Stimulated activated CD4-positive, alpha-beta T cell treated with anti-CD3 and anti-CD28 coated beads, TNF-alpha, amount 100 ng/mL, for 1 hour (primary cell): ENCODE data around the gene GUCD1.

Experiments
- DNase-seq, 3 donors: peaks; one replicate each; pipeline ENCODE4 v3.0.0-alpha.2; 2020; ENCODE audit warnings: low read depth in 3 of 3, low spot score in 1 of 3

The GUCD1 gene

DNA sequence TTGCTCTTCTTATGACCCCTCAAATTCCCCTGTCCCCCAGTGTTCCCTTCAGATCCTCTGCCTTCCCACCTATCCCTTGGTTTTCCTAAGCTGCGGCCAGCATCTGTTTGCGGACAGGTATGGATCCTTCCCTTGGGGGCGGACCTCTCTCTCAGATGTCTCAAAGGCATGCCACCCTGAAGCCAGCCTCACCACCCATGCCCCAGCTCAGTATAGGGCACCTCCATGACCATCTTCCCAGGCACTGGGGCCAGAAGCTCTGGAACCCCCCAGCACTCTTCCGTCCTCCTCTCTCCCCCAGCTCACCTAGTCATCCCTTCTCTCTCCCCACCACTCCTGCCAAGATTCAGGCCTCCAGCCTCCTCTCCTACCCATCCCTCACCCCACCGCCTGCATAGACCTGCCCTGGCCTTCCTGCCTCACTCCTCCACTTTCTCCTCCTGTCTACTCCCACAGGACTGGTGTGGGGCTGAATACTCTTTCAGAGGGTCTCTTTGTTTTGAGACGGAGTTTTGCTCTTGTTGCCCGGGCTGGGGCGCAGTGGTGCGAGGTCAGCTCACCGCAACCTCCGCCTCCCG lies 35.7 kb upstream of the GUCD1 start:
- no peak for DNase-seq

DNA sequence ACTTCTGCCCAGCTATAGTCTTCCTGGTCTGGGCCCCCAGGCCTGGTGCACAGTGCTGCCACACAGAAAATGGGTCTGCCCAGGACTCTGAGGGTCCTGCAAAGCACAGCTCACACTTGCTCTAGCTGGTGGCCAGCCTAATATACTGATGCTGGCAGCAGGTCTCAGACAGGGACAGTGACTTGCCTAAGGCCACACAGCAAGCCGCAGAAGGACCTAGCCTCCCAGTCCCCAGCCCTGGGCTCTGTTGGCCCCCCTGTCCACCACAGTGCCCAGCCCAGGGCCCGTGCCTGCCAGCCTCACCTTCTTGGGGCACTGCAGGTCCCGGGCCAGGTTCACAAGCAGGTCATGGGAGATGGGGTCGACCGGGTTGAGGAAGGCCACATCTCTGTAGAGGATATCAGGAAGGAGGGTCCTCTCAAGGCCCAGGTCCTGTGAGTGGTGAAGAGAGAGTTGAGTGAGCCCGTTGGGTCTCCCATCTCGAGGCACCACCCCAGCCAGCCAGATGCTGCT lies 34.6 kb upstream of the GUCD1 start:
- DNase-seq, result no peak

- DNase-seq, result no peak
These were observed 34.0 kb upstream of the GUCD1 start for GRCh38 chr22:24588757-24589481.

- DNase-seq, result no peak
These were observed 33.4 kb upstream of the GUCD1 start for GRCh38 chr22:24588381-24588756.

DNA sequence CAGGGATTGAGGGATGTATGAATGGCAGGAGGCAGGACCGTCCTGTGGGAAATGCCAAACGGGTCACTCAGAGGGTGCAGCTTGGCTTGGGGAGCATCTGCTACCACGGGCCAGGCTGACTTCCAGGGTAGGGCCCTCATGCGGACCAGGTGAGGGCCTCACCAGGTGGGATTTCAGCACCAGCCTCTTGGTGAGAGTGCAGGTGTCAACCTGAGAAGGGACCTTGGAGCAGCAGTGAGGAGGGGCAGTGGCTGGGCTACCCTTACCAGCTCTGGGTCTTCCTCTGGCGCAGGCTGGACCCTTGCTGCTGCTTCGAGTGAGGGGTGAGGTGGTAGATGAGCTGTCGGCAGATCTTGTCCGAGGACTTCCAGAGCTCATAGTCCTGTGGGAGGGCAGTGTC lies 33.0 kb upstream of the GUCD1 start:
- DNase-seq, result no peak

DNA sequence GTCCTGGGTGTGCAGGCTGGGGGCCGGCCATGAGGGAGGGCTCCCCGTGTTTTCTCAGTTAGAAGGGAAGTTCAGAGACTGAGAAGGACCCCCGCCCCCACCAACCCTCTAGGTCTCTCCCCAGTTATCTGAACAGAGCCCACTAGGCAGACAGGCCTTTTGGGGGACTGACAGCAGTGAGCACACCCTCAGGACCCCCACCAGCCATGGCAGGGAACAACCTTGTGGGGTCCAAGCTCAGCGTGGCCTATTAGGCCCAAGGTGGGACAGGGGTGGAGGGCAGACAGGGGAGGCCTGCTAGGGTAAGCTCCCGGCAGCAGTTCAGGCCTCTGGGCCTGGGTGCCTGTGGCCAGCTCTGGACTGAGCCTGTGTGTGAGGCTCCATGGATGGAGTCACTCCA lies 32.3 kb upstream of the GUCD1 start:
- no peak for DNase-seq

DNA sequence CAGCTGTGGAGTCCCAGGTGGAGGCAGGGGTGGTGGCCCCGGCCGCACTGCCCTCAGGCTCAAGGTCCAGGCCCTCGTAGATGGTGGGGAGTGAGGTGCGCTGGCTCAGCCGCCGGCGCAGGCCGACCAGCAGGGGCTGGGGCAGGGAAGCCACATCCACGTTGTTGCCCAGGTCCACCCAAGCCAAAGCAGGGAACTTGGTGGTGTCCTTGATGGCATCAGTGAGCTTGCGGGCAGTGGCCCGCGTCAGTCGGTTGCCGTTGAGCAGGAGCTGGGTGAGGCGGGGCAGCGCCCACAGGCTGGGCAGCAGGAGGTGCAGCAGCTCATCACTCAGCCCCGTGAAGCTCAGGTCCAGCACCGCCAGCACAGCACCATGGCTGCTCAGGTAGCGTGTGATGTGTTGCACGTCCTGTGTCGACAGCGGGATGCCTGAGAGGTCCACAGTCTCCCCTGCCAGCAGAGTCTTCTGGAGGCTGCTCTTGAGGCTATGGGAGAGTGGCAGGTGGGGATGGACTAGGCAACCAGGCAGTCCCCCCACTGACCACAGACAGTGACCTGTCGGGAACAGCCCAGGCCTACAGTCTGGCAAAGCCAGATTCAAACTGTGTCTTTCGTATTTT lies 31.1 kb upstream of the GUCD1 start:
- no peak for DNase-seq

DNA sequence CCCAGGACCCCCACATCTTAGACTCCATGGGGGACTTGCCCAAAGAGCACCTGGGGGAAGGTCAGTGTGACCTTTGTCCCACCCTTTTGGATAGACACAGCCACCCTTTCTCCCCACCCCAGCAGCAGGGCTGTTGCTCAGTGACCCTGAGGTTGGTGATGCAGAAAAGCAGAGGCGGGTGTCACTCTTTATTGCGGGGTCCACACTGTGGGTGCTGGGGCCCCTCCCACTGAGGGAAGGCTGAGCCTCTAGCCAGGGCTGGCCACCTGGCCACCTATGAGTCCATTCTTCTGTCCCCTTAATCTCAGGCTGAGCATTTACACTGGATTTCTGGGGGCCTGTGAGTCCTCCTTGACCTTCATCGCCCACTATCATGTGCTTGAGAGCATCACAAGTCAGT lies 30.5 kb upstream of the GUCD1 start:
- no peak for DNase-seq

DNA sequence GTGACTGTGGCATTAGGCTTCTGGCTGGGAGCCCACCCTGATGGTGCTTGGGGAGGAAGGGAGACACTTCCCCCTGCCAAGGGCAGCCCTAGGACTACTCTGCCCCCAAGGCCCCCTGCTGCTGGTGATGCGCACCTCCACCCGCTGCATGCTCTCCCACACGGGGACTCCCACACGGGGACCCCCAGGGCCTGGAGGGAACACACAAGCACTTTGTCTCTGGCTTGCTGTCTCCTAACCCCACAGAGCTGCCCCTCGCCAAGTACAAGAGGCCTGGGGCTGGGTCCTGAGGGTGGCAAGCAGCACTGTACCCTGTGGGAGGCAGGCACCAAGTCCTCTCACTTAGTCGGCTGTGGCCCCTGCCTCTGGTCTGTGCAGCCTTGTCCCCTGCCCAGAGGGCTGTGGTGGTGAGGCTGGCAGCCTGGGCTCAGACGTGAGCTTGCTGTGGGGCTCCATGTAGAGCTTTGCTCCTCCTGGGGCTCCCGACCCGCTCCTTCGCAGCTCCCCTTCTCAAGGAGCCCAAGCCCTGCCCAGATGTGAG lies 30.0 kb upstream of the GUCD1 start:
- DNase-seq, result no peak

DNA sequence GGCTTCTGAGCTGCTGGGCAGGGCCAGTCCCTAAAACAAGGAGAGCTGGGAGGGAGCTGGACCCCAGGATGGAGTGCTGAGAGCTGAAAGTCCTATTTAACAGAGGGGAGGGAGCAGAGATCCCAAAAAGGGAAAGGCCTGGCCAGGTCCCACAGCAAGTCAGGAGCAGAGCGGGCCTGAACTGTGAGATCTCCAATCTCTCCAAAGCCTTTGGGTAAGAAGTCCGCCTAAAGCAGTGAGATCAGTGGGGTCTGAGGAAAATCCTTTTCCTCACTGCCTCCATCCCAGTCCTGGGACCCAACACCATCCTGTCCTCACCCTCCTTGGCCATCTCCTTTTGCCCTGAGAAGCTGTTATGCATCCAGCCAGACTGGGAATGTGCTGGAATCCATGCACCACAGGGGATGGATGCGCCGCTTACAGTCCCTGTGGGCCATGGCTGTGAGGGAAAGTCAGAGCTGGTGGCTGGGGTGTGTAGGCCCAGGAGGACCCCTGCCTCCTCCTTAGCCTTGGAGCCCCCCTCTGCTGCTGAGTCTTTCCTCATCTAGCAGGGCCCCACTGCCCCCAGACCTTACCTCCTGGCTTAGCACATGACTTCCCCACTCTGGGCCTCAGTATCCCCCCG lies 29.3 kb upstream of the GUCD1 start:
- no peak for DNase-seq

GRCh38 chr22:24583221-24584165 lies 28.6 kb upstream of the GUCD1 start:
- no peak for DNase-seq

- DNase-seq, result no peak
These were observed 27.3 kb upstream of the GUCD1 start for GRCh38 chr22:24582056-24582814.

DNA sequence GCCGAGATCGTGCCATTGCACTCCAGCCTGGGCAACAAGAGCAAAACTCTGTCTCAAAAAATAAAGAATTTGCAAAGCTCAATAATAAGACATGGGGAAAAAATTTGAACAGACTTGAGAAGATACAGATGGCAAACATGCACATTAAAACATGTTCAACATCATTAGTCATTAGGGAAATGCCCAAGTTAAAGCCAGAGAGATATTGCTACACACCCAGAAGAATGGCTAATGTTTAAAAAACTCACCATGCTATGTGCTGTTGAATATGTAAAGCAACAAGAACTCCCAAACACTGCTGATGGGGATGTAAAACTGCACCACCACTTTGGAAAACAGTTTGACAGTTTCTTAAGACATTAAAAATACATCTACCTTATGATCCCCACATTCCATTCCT lies 25.3 kb upstream of the GUCD1 start:
- no peak for DNase-seq

GRCh38 chr22:24579258-24579601 lies 24.3 kb upstream of the GUCD1 start:
- DNase-seq, result no peak

- DNase-seq, result no peak
These were observed 23.7 kb upstream of the GUCD1 start for GRCh38 chr22:24578355-24579257.

DNA sequence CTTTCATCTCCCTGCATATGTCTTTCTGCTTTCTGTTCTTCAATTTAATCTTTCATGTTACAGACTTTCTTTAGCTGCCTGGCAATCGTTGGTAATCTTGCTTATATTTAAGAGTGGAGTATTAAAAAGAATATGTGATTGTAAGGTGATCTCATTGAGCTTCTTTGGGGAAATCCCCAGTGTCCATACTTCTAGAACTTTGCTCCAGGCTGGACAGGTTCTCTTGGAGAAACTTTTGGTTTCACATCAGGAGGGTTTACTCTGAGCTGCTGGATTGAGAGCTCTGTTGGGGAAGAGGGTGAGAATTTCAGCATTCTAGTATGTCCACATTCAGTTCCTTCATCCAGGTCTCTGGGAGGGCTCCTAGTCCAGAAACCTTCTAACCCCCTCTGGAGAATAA lies 21.8 kb upstream of the GUCD1 start:
- no peak for DNase-seq

GRCh38 chr22:24571266-24571665 lies 16.3 kb upstream of the GUCD1 start:
- DNase-seq, result no peak

DNA sequence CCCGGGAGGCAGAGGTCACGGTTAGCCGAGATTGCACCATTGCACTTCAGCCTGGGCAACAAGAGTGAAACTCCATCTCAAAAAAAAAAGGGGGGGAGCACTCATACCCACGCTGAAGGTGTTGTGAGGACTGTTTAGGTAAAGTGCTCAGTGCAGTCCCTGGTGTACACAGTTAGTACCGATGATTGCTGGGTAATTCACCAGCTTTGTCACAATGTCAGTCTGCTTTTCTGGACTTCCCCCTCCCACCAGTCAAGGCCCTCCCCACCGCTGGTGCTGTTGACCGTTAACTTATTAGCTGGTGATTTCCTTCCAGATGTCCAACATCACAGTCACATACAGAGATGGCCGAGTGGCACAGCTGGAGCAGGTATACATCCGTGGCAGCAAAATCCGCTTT lies 12.7 kb upstream of the GUCD1 start:
- DNase-seq, result no peak

DNA sequence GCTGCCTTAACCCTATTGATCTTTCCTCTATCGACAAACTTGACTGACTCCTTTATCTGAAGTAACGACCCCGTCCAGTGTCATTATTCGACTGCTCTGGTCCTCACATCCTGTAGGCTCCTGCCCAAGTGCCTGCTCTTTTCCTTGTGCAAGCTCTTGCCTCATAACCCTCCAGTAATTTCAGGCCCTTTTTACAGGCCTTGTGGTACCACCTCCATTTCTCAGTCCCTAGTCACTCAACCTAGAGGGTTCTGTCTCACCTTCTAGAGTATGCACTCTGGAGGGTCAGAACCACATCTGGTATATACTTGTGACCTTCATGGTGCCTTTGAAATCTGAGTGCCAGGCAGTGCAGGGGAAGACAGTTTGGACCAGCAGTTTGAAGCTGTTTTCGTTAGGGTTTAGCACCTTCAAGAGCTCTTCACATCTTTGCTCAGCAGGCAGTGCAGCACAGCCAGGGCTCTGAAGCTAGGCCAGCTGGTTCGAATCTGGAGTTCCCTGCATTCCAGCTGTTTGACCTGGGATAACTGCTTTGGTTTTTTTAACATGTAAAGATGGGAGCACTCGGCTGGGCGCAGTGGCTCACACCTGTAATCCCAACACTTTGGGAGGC lies 12.1 kb upstream of the GUCD1 start:
- DNase-seq, result no peak
